ENCODE measurements around the gene RAB3GAP1.

RAB3GAP1 gene

DNA sequence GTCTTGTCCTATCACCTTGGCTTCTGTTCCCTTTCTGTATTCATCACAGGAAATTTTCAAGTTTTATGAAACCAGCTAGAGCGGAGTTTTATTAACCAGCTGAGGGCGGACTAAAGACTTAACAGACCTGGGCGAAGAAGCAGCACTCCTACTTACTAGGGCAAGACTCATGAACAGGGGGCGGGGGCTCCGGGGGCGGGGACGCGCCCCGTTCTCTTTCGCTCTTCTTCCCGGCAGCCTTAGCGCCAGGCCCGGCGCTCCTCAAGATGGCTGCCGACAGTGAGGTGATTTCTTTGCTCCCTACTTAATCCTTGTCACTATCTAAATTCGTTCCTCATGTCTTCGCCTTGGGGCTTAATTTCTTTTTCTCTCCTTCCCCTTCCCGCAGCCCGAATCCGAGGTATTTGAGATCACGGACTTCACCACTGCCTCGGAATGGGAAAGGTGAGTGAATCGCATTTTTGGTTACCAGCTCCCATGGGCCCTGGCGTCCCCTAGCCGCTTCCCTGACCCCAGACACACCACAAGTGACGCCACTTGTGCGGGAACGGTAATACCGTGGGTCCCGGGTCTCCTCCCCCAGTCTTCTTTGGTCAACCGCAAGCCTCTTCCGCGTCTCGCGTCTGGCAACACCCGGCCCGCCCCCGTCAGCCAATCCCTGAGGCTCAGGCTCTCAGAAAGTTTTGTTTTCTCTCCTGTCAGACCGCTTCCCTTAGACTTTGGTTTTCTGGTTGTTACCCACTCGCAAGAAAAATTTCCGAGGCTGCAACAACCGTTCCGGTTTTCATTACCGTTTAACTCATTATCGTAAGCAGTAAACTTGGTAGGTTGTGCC is at the start of gene RAB3GAP1:
Gene RAB3GAP1, plus strand, starts transcription at position 251 of the 835 bp plus-strand sequence. Its CDS starts 16 bp downstream, at position 267.
- TF ChIP-seq, protein P1, sequence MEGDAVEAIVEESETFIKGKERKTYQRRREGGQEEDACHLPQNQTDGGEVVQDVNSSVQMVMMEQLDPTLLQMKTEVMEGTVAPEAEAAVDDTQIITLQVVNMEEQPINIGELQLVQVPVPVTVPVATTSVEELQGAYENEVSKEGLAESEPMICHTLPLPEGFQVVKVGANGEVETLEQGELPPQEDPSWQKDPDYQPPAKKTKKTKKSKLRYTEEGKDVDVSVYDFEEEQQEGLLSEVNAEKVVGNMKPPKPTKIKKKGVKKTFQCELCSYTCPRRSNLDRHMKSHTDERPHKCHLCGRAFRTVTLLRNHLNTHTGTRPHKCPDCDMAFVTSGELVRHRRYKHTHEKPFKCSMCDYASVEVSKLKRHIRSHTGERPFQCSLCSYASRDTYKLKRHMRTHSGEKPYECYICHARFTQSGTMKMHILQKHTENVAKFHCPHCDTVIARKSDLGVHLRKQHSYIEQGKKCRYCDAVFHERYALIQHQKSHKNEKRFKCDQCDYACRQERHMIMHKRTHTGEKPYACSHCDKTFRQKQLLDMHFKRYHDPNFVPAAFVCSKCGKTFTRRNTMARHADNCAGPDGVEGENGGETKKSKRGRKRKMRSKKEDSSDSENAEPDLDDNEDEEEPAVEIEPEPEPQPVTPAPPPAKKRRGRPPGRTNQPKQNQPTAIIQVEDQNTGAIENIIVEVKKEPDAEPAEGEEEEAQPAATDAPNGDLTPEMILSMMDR (IDR thresholded peaks at IDR 0.05), result no peak
- peak within 1 kb of the TSS; percentile 75 for H3K27ac ChIP-seq

DNA sequence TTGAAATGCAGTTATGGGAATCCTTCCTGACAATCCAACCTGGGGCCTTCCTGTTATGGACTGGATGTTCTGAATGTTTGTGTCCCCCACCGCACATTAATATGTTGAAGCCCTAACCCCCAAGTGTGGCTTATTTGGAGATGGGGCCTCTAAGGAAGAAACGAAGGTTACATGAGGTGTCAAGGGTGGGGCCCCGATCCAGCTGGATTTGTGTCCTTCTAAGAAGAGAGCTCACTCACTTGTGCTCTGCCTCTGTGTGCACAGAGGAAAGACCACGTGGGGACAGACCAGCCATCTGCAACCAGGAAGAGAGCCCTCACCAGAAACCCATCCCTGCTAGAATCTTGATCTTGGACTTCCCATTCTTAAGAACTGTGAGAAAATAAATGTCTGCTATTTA is 49.3 kb upstream of the RAB3GAP1 start:
- no peak overlapping the region for H3K27ac ChIP-seq
- TF ChIP-seq ZFX (IDR thresholded peaks at IDR 0.05; ENCODE audit: borderline replicate concordance), result no peak
- TF ChIP-seq, protein P1 (IDR thresholded peaks at IDR 0.05), result no peak

DNA sequence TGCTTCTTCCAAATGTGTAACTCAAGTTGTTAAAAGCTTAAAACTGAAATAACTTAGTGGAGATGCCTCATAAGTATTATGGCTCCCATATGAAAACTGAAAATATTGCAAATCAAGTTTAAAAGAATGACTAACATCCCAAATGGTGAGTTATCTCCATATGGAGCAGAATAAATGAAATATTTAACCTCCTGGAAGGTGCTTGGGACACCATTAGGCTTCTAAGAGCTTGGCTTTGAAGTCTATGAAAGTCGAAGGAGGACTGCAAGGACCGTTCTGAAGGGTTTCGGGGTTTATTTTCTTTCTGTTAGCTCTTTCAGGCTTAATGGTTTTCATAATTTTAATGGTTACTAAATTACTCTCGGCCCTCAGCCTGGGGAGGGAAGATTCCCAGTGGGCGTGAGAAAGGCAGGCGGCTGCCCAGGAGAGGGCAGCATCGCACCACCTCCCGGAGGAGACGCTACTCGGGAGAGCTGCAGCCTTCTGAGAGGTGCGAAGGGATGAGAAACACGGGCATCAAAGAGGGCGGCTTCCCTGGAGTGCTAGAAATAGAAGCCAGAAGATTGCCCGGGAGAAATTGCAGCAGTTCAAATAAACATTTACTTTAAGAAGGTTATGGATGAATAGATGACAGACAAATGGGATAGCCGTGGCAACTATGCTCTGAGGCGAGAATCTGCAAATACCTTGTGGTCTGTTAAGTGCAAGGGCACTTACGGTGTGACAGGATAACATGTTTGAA is 47.9 kb upstream of the RAB3GAP1 start:
- TF ChIP-seq, protein P1 (IDR thresholded peaks at IDR 0.05), result peak; percentile 82
- no peak for TF ChIP-seq ZFX (IDR thresholded peaks at IDR 0.05; ENCODE audit: borderline replicate concordance)
- H3K27ac ChIP-seq, result no peak overlapping the region

DNA sequence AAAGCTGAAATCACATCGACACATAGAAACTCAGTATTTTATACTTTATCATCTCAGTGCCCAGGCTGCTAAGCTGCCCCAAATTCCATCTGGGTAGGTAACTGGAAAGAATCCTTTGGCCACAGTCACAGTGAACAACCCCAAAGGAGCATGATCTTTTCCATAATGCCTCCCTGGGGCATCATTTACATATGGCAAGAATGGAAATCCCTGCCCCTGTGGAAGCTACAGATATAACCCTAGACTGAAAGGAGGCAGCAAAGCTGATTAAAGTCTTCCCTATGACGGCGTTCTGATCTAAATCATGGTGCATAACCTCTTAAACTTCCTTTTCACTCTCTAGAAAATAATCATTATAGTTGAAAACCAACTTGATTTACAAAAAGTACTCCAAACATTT is 46.3 kb upstream of the RAB3GAP1 start:
- TF ChIP-seq ZFX (IDR thresholded peaks at IDR 0.05; ENCODE audit: borderline replicate concordance), result no peak
- TF ChIP-seq, protein P1 (IDR thresholded peaks at IDR 0.05), result no peak
- H3K27ac ChIP-seq, result no peak overlapping the region

DNA sequence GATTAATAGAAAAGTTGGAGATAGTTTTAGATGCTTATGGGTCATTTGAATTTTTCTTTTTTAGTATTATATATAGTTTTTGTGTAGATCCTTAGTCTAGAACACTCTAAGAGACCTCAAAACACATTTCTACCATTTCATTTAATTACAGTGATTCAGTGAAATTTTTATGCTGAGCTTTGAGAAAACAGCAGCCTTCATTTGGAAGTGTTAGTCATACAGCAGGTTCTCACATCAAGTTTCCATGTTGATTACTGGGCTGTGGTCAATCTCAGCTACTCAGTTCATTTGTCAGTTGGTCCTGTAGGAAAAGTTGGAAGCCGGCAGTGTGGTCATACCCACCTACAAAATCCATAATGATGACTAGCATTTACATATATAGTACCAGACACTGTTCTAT is 42.8 kb upstream of the RAB3GAP1 start:
- no peak for TF ChIP-seq ZFX (IDR thresholded peaks at IDR 0.05; ENCODE audit: borderline replicate concordance)
- TF ChIP-seq, protein P1 (IDR thresholded peaks at IDR 0.05), result no peak
- no peak overlapping the region for H3K27ac ChIP-seq

DNA sequence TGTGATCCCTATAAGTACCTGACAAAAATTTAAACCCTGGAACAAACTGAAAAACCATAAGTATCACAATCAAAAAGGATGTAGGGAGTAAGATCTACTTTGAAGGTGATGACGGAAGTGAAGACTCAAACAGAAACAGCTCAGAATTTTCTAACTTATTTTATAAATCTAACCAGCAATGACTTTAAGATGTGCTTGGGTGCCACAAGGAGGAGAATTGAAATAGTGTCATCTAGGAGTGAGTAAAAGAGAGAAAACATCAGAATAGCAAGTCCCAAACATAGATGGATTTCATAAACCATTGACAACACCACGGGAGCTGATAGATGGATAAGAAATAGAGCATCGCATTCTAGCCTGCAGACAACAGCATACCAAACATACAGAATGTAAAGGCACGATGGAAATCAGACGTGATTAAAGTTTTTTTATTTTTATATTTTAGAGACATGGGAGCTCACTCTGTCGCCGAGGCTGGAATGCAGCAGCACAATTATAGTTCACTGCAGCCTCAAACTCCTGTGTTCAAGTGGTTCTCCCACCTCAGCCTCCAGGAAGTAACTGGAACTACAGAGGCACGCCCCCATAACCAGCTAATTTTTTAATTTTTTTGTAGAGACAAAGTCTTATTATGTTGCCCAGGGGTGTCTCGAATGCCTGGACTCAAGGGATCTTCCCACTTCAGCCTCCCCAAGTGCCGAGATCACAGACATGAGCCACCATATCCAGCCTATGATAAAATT is 41.7 kb upstream of the RAB3GAP1 start:
- H3K27ac ChIP-seq, result no peak overlapping the region
- TF ChIP-seq, protein P1 (IDR thresholded peaks at IDR 0.05), result no peak
- TF ChIP-seq ZFX (IDR thresholded peaks at IDR 0.05; ENCODE audit: borderline replicate concordance), result no peak

Data from 22Rv1 (cell line).